ENCODE measurements around the gene PITHD1.
"Not testable (repeated sequence)": the region's sequence is repeated elsewhere in the genome, so short reads cannot be mapped to it uniquely, and the experiment has no call there.

PITHD1 gene

GRCh38 chr1:23774174-23774880 lies 3.9 kb upstream of the PITHD1 start:
- no peak for DNase-seq (ENCODE audit: low read depth in 2 of 2)

- DNase-seq (ENCODE audit: low read depth in 2 of 2): no peak
These were observed 2.0 kb upstream of the PITHD1 start for GRCh38 chr1:23776217-23776616.

- no peak for DNase-seq (ENCODE audit: low read depth in 2 of 2)
These were observed 1.7 kb downstream of the PITHD1 start for GRCh38 chr1:23779826-23780371.

GRCh38 chr1:23783141-23783540 lies 4.9 kb downstream of the PITHD1 start:
- DNase-seq (ENCODE audit: low read depth in 2 of 2): not testable (repeated sequence)

GRCh38 chr1:23784846-23785245 lies 6.6 kb downstream of the PITHD1 start:
- no peak for DNase-seq (ENCODE audit: low read depth in 2 of 2)

- DNase-seq (ENCODE audit: low read depth in 2 of 2): no peak
These were observed 9.5 kb downstream of the PITHD1 start for GRCh38 chr1:23787701-23788100.

- DNase-seq (ENCODE audit: low read depth in 2 of 2): no peak
These were observed 10.5 kb downstream of the PITHD1 start for GRCh38 chr1:23788695-23789094.

- peak; percentile 79 for DNase-seq (ENCODE audit: low read depth in 2 of 2)
These were observed 12.7 kb downstream of the PITHD1 start, which contains the start of gene LYPLA2 for GRCh38 chr1:23790696-23791515. LYPLA2 (plus strand) TSS chr1:23791145; CDS start chr1:23792683, 1,538 bp downstream.

- DNase-seq (ENCODE audit: low read depth in 2 of 2): no peak
These were observed 13.4 kb downstream of the PITHD1 start for GRCh38 chr1:23791516-23792047.

- DNase-seq (ENCODE audit: low read depth in 2 of 2): no peak
These were observed 14.1 kb downstream of the PITHD1 start for GRCh38 chr1:23792151-23792945.

- no peak for DNase-seq (ENCODE audit: low read depth in 2 of 2)
These were observed 15.0 kb downstream of the PITHD1 start for GRCh38 chr1:23793018-23793781.

- no peak for DNase-seq (ENCODE audit: low read depth in 2 of 2)
These were observed 15.9 kb downstream of the PITHD1 start for GRCh38 chr1:23793861-23794731.

GRCh38 chr1:23794732-23795182 lies 16.5 kb downstream of the PITHD1 start:
- DNase-seq (ENCODE audit: low read depth in 2 of 2): not testable (repeated sequence)

GRCh38 chr1:23795676-23796465 lies 17.7 kb downstream of the PITHD1 start:
- no peak for DNase-seq (ENCODE audit: low read depth in 2 of 2)

GRCh38 chr1:23796466-23797271 lies 18.5 kb downstream of the PITHD1 start:
- DNase-seq (ENCODE audit: low read depth in 2 of 2): no peak

GRCh38 chr1:23797478-23798448 lies 19.5 kb downstream of the PITHD1 start:
- no peak for DNase-seq (ENCODE audit: low read depth in 2 of 2)

- no peak for DNase-seq (ENCODE audit: low read depth in 2 of 2)
These were observed 20.5 kb downstream of the PITHD1 start for GRCh38 chr1:23798662-23799142.
